ENCODE data around the gene TMEM218. TPM values are rescaled to one million over a fixed set of nuclear protein-coding genes. Genes with fewer than 3 reads are reported as not detected.

The TMEM218 gene
- total RNA-seq, 2 experiments from 2014 or later = 14.9 to 17.4 TPM

DNA sequence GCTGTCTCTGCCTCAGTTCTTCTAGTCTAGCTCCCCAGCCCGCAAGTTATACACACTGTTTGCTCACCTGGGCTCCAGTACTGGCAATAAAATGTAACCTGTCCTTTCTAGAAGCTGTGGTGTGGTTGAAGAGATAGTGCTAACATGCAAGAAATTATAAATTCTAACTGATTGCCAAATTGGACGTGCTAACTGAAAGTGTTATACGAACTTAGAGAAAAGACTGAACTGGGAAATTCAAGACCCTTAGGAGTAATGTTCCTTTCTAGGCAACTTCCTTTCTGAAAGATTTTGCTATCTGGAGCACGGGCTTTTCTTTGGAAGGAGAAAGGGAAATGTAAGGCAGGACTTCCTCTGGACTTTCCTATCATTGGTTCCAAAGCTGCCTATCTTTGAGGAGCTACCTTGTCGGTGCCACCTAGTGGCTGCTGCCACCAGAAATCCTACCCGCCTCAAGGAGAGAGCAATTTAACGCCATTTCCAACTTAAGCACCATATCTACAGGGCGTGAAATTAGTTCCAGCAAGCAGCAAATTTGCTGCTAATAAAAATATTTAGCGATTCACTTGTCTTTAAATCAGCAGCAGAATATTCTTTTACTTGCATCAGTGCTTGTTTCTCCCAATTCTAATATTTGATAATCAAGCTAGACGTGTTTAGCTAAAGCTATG is 12.7 kb upstream of the TMEM218 start:
- ChIA-PET POLR2A (no interaction called here), CTCF (interaction anchor here (0.7 to 4.8 kb wide), 20 partner anchors 9 to 555 kb away, joined by 3 to 54 read pairs (median 6); partner anchors contain the start of genes CCDC15, OR8A1, SLC37A2 and TMEM218)
- no peaks in the 10 kb centered on the region for H3K36me3 Mint-ChIP-seq (ENCODE audit: low read depth)
- peak; percentile 77 for ATAC-seq
- peaks cover 22% of the 10 kb centered on the region for H3K27me3 Mint-ChIP-seq (ENCODE audit: low read depth)
- no peak overlapping the region for H3K4me3 Mint-ChIP-seq
- DNase-seq = peak; percentile 53
- H3K4me1 Mint-ChIP-seq (ENCODE audit: low read depth) = no peaks in the 10 kb centered on the region
- H3K27ac Mint-ChIP-seq = no peak overlapping the region
- H3K9me3 Mint-ChIP-seq (ENCODE audit: insufficient read depth) = no peaks in the 10 kb centered on the region

DNA sequence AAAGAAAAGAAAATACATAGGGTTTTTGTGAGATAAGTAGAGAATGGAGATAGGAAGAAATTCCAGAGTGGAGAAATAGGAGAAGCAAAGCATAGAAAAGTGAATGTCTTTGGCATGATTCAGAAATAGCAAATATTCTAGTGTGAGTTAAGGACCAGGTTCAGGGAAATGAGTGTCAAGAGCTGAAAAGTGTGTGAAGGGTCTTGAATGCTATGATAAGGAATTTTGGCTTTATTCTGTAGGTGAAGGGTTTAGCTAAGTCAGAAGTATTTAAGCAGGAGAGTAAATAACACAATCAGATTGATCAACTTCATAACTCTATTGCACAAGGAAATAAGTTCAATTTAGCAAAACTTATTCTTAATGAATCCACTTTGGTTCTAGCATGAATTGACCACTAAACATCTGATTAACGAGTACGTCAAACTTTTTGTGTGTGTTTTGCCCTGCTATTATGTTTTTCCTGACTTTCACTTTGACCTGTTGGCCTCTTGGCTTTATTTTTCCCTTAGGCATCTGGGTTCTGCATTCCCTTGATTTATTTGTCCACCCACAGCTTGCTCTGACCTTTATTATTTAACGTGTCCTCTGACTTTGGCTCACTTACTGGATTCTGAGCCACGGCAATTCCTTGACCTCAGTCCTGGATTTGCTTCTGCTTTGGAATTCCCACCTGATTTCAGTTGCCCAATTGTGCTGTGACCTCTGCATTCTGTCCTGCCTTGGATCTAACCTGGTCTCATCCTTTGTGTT is 11.9 kb upstream of the TMEM218 start:
- no peaks in the 10 kb centered on the region for H3K36me3 Mint-ChIP-seq (ENCODE audit: low read depth)
- DNase-seq (no peak), ATAC-seq (no peak)
- no peak overlapping the region for H3K4me3 Mint-ChIP-seq
- H3K9me3 Mint-ChIP-seq (ENCODE audit: insufficient read depth) = no peaks in the 10 kb centered on the region
- peaks cover 20% of the 10 kb centered on the region for H3K27me3 Mint-ChIP-seq (ENCODE audit: low read depth)
- no peaks in the 10 kb centered on the region for H3K4me1 Mint-ChIP-seq (ENCODE audit: low read depth)
- CTCF ChIA-PET = interaction anchor here (0.7 to 4.8 kb wide), 17 partner anchors 9 to 554 kb away, joined by 3 to 54 read pairs (median 7); partner anchors contain the start of genes CCDC15, OR8A1 and TMEM218
- no peak overlapping the region for H3K27ac Mint-ChIP-seq
- POLR2A ChIA-PET = no interaction called here

DNA sequence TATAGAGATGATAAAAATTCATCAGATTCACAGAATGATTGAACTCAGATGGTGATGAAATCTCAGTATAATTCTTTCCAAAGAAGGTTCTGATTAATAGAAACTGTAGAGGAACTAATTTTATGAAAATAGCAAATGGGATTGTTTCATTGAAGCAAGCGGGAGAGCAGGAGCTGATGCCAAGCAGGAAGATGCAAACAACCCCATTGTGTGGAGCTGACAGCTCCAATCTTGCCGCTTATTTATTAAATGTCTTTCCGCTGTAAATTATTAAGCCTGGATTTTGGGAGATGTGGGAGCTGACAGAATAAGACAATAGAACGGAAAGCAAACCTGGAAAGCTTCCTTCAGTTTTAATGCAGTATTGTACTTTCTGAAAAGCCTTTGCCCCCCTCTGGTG is 6.0 kb upstream of the TMEM218 start:
- H3K36me3 Mint-ChIP-seq (ENCODE audit: low read depth) = no peaks in the 10 kb centered on the region
- ChIA-PET CTCF (interaction anchor here (1.4 kb wide), 1 partner anchor 12 kb away, joined by 3 read pairs; no protein-coding TSS in a partner anchor), POLR2A (no interaction called here)
- ATAC-seq = no peak
- peaks cover 22% of the 10 kb centered on the region for H3K27me3 Mint-ChIP-seq (ENCODE audit: low read depth)
- no peak for DNase-seq
- H3K27ac Mint-ChIP-seq = no peak overlapping the region
- no peaks in the 10 kb centered on the region for H3K4me1 Mint-ChIP-seq (ENCODE audit: low read depth)
- no peaks in the 10 kb centered on the region for H3K9me3 Mint-ChIP-seq (ENCODE audit: insufficient read depth)
- no peak overlapping the region for H3K4me3 Mint-ChIP-seq

DNA sequence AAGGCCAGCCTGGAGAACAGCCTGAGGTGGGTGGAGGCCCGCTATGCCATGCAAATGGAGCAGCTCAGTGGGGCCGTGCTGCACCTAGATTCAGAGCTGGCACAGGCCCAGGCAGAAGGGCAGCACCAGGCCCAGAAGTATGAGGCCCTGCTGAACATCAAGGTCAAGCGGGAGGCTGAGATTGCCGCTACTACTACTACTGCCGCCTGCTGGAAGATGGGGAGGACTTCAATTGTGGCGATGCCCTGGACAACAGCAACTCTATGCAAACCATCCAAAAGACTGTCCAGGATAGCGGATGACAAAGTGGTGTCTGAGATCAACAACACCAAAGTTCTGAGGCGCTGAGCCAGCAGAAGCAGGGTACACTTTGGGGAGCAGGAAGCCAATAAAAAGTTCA is 3.1 kb upstream of the TMEM218 start:
- H3K27me3 Mint-ChIP-seq (ENCODE audit: low read depth) = peaks cover 16% of the 10 kb centered on the region
- ChIA-PET POLR2A (interaction anchor here (1.0 kb wide), 1 partner anchor 9 kb away, joined by 3 read pairs; no protein-coding TSS in a partner anchor), CTCF (interaction anchor here (0.7 to 2.3 kb wide), 3 partner anchors 9 to 28 kb away, joined by 3 to 10 read pairs (median 10); no protein-coding TSS in a partner anchor)
- peak; percentile 24 for DNase-seq
- peaks cover 18% of the 10 kb centered on the region for H3K4me1 Mint-ChIP-seq (ENCODE audit: low read depth)
- no peaks in the 10 kb centered on the region for H3K9me3 Mint-ChIP-seq (ENCODE audit: insufficient read depth)
- H3K4me3 Mint-ChIP-seq = no peak overlapping the region
- no peak for ATAC-seq
- no peak overlapping the region for H3K27ac Mint-ChIP-seq
- H3K36me3 Mint-ChIP-seq (ENCODE audit: low read depth) = peaks cover 2% of the 10 kb centered on the region

DNA sequence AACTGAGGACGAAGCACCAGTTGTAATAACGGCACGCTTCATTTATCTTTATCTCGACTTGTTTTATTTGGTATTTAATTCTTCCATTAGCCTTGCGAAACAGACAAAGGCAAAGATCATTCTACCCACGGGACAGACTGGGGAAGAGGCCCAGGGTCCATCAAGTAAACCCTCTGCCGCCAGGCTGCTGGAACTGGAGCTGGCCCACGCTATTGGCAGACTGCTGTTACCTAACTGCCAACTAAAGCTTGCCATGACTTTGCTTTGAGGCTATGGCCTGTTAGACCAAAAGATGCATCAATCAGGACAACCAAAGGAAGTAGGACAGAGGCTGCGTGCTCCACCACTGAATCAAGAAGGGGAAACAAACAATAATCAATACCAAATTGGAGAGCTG is 780 bp upstream of the TMEM218 start:
- Mint-ChIP-seq H3K4me1 (ENCODE audit: low read depth) (peaks cover 18% of the 10 kb centered on the region), H3K36me3 (ENCODE audit: low read depth) (peaks cover 3% of the 10 kb centered on the region), H3K9me3 (ENCODE audit: insufficient read depth) (no peaks in the 10 kb centered on the region), H3K27ac (peak overlapping the region; percentile 94), H3K4me3 (peak overlapping the region; percentile 93), H3K27me3 (ENCODE audit: low read depth) (peaks cover 9% of the 10 kb centered on the region)
- ChIA-PET CTCF (interaction anchor here (0.7 to 5.1 kb wide), 8 partner anchors 13 to 236 kb away, joined by 3 to 54 read pairs (median 8); partner anchors contain the start of gene CCDC15), POLR2A (interaction anchor here (1.3 kb wide), 1 partner anchor 158 kb away, joined by 3 read pairs; the partner anchor contains the start of gene CCDC15)
- ATAC-seq (no peak), DNase-seq (no peak)

DNA sequence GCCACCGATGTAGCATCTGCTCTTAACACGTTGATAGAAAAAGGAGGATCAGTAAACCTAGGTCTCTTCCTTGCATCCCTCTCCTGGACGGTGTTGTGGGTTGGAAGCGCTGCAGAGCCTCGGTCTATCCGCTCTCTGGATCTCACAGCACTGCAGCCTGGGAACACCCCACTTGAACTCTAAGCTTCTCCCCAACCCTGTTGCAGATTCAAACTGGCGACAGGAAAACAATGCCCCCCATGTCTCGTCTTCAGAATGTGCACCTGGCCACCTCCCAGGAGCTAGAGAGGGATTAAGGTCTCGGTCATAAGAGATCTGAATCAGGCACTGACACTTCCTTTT is 454 bp downstream of the TMEM218 start:
- Mint-ChIP-seq H3K27ac (peak overlapping the region; percentile 94), H3K4me3 (peak overlapping the region; percentile 93), H3K4me1 (ENCODE audit: low read depth) (peaks cover 18% of the 10 kb centered on the region), H3K9me3 (ENCODE audit: insufficient read depth) (no peaks in the 10 kb centered on the region), H3K36me3 (ENCODE audit: low read depth) (peaks cover 6% of the 10 kb centered on the region), H3K27me3 (ENCODE audit: low read depth) (peaks cover 2% of the 10 kb centered on the region)
- peak; percentile 35 for DNase-seq
- CTCF ChIA-PET = interaction anchor here (1.1 to 5.1 kb wide), 10 partner anchors 11 to 312 kb away, joined by 3 to 54 read pairs (median 6); partner anchors contain the start of gene CCDC15
- no peak for ATAC-seq
- POLR2A ChIA-PET = interaction anchor here (1.4 to 1.9 kb wide), 2 partner anchors 21 to 157 kb away, joined by 5 to 6 read pairs; partner anchors contain the start of gene CCDC15

DNA sequence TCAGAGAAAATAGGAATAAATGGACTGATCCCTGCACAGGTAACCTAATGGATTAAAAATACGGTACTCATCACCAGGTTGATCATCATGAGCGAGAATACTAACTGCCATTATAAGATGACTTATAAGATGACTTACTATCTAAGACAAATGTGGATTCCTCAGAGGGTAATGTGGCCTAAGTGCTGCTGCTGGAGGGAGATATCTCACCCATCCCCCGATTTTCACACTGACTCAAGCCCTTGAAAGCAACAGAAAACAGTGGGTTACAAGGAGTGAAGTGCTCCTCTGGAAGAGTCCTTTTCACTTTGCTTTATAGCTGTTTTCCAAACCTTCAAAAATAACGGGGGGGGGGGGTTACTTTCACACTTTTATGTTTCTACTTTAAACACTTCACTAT is 920 bp downstream of the TMEM218 start:
- CTCF ChIA-PET = interaction anchor here (1.1 to 5.1 kb wide), 10 partner anchors 10 to 311 kb away, joined by 3 to 54 read pairs (median 5); partner anchors contain the start of gene CCDC15
- Mint-ChIP-seq H3K27ac (peak overlapping the region; percentile 18), H3K36me3 (ENCODE audit: low read depth) (peaks cover 6% of the 10 kb centered on the region), H3K4me3 (peak overlapping the region; percentile 93), H3K27me3 (ENCODE audit: low read depth) (peaks cover under 1% of the 10 kb centered on the region), H3K9me3 (ENCODE audit: insufficient read depth) (no peaks in the 10 kb centered on the region), H3K4me1 (ENCODE audit: low read depth) (peaks cover 18% of the 10 kb centered on the region)
- POLR2A ChIA-PET = interaction anchor here (1.4 to 1.9 kb wide), 2 partner anchors 20 to 157 kb away, joined by 5 to 6 read pairs; partner anchors contain the start of gene CCDC15
- no peak for ATAC-seq
- no peak for DNase-seq

DNA sequence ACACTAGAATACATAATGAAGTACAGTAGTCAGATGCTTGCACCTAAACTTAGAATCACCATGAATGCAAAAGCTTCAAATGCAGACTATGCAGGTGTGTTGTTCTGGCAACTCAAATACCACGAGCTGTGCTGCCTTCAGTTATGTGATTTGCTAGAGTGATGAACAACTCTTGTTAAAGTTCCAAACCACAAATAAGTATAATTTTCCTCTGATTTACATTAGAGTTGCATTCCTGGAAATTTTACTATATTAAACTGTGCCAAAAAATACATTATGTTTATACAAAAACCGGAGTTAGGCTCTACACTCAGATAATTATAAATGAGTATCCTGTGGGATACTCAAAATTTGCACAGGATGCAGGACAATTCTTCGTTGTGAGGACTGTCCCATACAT is 3.0 kb downstream of the TMEM218 start:
- no peak for ATAC-seq

DNA sequence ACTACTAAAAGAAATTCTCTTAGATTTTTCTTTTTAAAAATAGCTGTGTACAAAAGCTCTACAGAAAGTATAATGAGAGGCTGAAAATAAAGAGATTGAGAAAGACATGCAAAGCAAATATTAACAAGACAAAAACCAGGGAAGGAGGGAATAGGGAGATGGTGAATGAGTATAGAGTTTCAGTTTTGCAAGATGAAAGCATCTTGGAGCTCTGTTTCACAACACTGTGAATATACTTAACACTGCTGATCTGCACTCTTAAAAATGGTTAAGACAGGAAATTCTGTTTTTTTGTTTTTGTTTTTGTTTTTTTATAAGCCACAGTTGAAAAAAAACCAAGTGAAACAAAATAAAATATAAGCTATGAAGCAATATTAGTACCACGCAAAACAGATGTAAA is 5.5 kb downstream of the TMEM218 start:
- Mint-ChIP-seq H3K9me3 (ENCODE audit: insufficient read depth) (no peaks in the 10 kb centered on the region), H3K27ac (no peak overlapping the region), H3K4me1 (ENCODE audit: low read depth) (peaks cover 7% of the 10 kb centered on the region), H3K36me3 (ENCODE audit: low read depth) (peaks cover 9% of the 10 kb centered on the region), H3K27me3 (ENCODE audit: low read depth) (no peaks in the 10 kb centered on the region), H3K4me3 (no peak overlapping the region)
- CTCF ChIA-PET = interaction anchor here (1.2 to 3.6 kb wide), 4 partner anchors 12 to 34 kb away, joined by 3 to 14 read pairs (median 10); no protein-coding TSS in a partner anchor
- ATAC-seq = no peak
- DNase-seq = no peak
- POLR2A ChIA-PET = interaction anchor here (0.9 to 1.1 kb wide), 2 partner anchors 8 to 15 kb away, joined by 3 to 4 read pairs; no protein-coding TSS in a partner anchor

More for the DNA sequence above, 3.0 kb downstream of the TMEM218 start:
- H3K27me3 Mint-ChIP-seq (ENCODE audit: low read depth) = no peaks in the 10 kb centered on the region
- POLR2A ChIA-PET = no interaction called here
- peaks cover 18% of the 10 kb centered on the region for H3K4me1 Mint-ChIP-seq (ENCODE audit: low read depth)
- no peak overlapping the region for H3K4me3 Mint-ChIP-seq
- H3K27ac Mint-ChIP-seq = no peak overlapping the region
- no peak for DNase-seq
- no peaks in the 10 kb centered on the region for H3K9me3 Mint-ChIP-seq (ENCODE audit: insufficient read depth)
- H3K36me3 Mint-ChIP-seq (ENCODE audit: low read depth) = peaks cover 6% of the 10 kb centered on the region
- CTCF ChIA-PET = no interaction called here

DNA sequence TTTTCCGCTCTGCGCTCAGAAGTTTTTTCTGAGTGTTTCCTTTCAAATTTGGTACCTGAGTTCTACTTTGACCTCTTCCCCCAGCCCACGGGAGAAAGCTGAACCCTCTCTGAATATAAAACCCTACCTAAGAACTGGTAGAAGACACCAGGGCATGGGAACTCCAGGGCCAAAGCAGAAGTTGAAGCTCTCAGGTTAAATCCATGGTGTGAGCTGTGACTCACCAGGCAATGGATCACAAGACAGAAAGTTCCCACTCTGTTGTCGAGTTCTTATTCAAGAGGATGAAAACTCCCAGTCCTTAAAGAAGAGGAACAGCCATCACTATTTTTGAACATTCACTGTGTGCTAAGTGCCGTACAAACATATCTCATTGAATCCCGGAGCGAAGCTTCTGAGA is 8.9 kb downstream of the TMEM218 start:
- DNase-seq (no peak), ATAC-seq (no peak)
- H3K4me3 Mint-ChIP-seq = no peak overlapping the region
- peaks cover 20% of the 10 kb centered on the region for H3K36me3 Mint-ChIP-seq (ENCODE audit: low read depth)
- no peaks in the 10 kb centered on the region for H3K4me1 Mint-ChIP-seq (ENCODE audit: low read depth)
- no peaks in the 10 kb centered on the region for H3K27me3 Mint-ChIP-seq (ENCODE audit: low read depth)
- no peak overlapping the region for H3K27ac Mint-ChIP-seq
- ChIA-PET POLR2A (no interaction called here), CTCF (interaction anchor here (0.7 kb wide), 1 partner anchor 243 kb away, joined by 3 read pairs; no protein-coding TSS in a partner anchor)
- no peaks in the 10 kb centered on the region for H3K9me3 Mint-ChIP-seq (ENCODE audit: insufficient read depth)

DNA sequence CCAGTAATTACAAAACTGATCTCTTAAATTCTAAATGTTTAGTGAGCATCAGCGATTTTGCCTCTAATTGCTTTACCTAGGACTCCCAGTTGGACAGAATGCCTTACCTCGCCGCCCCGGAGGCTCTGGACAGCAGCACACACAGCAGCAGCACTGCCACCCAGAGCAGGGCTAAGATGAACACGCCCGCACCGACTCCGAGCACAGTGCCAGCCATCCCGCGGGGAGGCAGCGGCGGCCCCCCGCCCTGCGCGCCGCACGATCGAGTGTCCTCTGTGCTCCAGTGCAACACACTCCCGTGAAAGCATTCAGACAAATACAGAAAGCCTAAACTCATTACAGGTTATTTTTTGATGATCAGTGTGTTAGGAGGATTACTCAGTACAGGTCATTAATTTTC is 9.4 kb downstream of the TMEM218 start:
- peaks cover 21% of the 10 kb centered on the region for H3K36me3 Mint-ChIP-seq (ENCODE audit: low read depth)
- H3K4me1 Mint-ChIP-seq (ENCODE audit: low read depth) = no peaks in the 10 kb centered on the region
- no peak overlapping the region for H3K4me3 Mint-ChIP-seq
- H3K27me3 Mint-ChIP-seq (ENCODE audit: low read depth) = no peaks in the 10 kb centered on the region
- no peaks in the 10 kb centered on the region for H3K9me3 Mint-ChIP-seq (ENCODE audit: insufficient read depth)
- no peak overlapping the region for H3K27ac Mint-ChIP-seq
- ChIA-PET CTCF (interaction anchor here (0.7 kb wide), 1 partner anchor 244 kb away, joined by 3 read pairs; no protein-coding TSS in a partner anchor), POLR2A (no interaction called here)
- DNase-seq = no peak
- no peak for ATAC-seq
